Motor neuron (in vitro differentiated cells): ENCODE results near the gene RGS6. TPM values are rescaled to one million over a fixed set of nuclear protein-coding genes. Genes with fewer than 3 reads are reported as not detected.

Source experiments
- ATAC-seq, 8 experiments: fragments of 200-7000 bp; cut with Tn5 transposase; replicated peaks in 6 of 8; 2 replicates each; pipeline ENCODE4 v1.8.0; 2021; ENCODE audit warnings: mild to moderate bottlenecking in 8 of 8, moderate library complexity in 8 of 8
- H3K27ac ChIP-seq, 2 donors: fragments of 250-450 bp; sonication (Bioruptor Pico); 2 replicates each; pipeline ENCODE4 v1.9.0; 2021; ENCODE audit warnings: antibody characterized with exemption in 2 of 2, mild to moderate bottlenecking in 2 of 2, moderate library complexity in 1 of 2
- H3K4me1 ChIP-seq, 2 donors: fragments of 250-450 bp; sonication (Bioruptor Pico); replicated peaks in 1 of 2; 2 replicates each; pipeline ENCODE4 v1.6.1; 2021; ENCODE audit warnings: antibody characterized with exemption in 2 of 2, mild to moderate bottlenecking in 2 of 2, moderate library complexity in 1 of 2
- H3K4me3 ChIP-seq, 5 donors: fragments of 250-450 bp; sonication (Bioruptor Pico); 2 replicates each; pipeline ENCODE4 v1.9.0; 2021; ENCODE audit warnings: antibody characterized with exemption in 5 of 5, mild to moderate bottlenecking in 5 of 5, moderate library complexity in 4 of 5
- WGBS, 10 experiments: fragments of 450-650 bp; shearing (Covaris generic); methylation state at CpG; one replicate each; pipeline ENCODE4 v1.0.0; 2022; 5-methylcytosine and 5-hydroxymethylcytosine counted together
- in situ Hi-C, 9 experiments: fragments of 400-800 bp; cut with MboI; loops; one replicate each; pipeline ENCODE4 v1.15.0; 2021; ENCODE audit warnings: low sequenced_read_pairs in 9 of 9, low pct_unique_long_range_greater_than_20kb in 2 of 9; ENCODE audit not compliant: unreplicated experiment in 9 of 9
- total RNA-seq, 8 experiments: library from RNA; unstranded; fragments of 300-600 nt; gene quantifications; 2 replicates each; pipeline versions ENCODE4 v1.2.3 to v1.2.4, GENCODE V29; 2022

Gene RGS6
- total RNA-seq, 8 experiments from 2014 or later = 0.22 to 15.5 (median 1.3) TPM

DNA sequence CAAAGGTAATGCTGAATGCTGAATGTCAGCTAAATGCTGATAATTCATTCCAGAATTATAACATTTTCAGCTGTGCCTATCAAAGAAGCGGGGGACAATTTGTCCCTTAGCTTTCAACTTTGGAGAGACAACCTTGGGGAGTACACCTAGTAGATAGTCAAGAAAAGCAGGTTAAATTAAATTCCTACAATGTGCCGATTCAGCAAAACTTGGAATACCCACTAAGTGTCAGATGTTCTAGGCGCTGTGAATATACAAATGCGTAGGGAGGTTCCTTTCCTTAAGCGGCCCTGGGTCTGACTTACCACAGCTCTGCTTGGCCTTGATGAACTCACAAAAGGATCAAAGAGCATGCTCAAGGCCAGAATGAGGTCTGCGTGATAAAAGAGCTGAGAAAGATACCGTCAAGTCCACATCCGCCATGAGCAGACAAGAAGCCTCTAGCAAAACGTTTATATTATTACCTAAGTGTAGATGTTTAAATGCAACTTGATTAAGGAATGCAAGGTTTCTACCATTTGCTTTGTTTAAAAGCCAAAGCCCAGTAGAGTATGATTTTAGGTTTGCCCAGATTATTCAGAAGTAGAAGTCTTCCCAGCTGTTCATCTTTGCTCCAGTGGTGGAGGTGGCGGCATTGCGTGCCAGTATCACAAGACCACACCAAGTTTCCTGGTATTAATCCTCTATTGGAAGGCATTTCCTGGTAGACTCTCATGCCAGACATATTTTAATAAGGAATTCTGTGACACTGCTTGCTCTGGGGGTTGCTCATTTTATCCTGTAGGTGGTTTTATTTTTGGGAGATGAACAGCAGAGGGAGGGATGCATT lies 593.1 kb downstream of the RGS6 start:
- in situ Hi-C loops = no loop called here
- WGBS, 10 experiments = 51 to 92% (median 80%) methylated on average over 2 to 10 of the region's 11 CpGs; no CpG with 5 or more reads in 1 of the 10 experiments
- Histone ChIP-seq H3K27ac (no peak overlapping the region), H3K4me3 (no peak overlapping the region), H3K4me1 (peaks cover 12 to 13% of the 10 kb centered on the region in 2 donors)
- ATAC-seq = peak in 1 of 8 experiments; percentile 27

DNA sequence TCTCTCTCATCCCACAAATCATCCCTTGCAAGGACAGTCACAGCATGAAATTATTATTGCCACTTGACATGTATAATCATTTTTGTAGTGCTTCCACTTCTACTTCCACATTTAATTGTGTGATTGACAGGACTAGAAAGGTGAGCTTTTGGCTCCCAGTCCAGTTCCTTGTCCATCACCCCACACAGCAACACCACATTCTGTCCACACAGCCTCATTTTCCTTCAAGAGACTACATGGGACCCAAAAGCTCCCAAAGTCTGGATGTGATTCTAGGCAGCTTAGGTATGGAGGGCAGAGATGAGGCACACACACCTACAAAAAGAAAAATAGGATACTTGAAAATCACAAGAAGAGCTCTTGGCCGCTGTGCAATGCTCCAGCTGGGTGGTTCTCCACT lies 595.4 kb downstream of the RGS6 start:
- in situ Hi-C loops = no loop called here

DNA sequence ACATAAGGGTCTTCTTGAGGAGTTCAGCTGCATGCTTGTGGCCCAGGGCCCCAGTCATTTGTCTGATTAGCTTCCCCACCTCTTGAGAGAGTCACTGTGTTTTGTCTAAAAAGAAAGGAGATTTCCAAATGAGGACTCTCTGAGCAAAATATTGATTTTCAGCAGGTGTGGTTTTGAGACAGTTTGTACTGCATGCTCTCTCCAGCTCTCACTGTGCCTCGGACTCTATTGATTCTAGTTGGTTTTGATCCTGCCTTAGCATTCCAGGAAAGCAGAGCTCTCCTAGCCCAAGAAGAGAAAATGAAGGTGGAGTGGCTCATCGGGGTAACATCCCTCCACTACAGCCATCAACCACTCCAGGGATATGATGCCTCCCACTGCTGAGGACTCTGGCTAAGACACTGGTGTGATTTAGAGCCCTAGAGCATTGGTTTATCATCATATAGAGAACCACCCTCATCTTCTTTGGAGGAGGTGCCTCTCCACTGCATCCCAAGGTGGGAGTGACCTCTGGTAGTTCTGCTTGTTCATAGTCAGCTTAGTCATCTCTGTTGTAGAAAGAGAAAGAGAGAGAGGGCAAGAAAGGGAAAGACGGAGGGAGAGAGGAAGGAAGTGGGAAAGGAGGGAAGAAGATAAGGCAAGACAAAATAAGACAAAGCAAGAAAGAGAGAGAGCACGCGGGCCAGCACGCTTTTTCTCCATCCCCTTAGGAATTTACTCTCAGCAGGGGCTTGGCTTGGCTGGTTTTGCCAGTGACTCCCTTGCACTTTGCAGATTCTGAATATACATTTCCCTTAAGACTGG lies 596.0 kb downstream of the RGS6 start:
- in situ Hi-C loops = no loop called here
- H3K4me3 ChIP-seq = no peak overlapping the region
- ATAC-seq = peak in 6 of 8 experiments; percentile 30 to 98 (median 50)
- 36 to 100% (median 78%) methylated on average over 2 to 6 of the region's 6 CpGs for WGBS, 10 experiments
- H3K4me1 ChIP-seq = peaks cover 12 to 13% of the 10 kb centered on the region in 2 donors
- H3K27ac ChIP-seq = no peak overlapping the region

More for the DNA sequence above, 595.4 kb downstream of the RGS6 start:
- H3K27ac ChIP-seq = no peak overlapping the region
- 29 to 100% (median 83%) methylated on average over 1 of the region's 1 CpG; no CpG with 5 or more reads in 6 of the 10 experiments for WGBS, 10 experiments
- H3K4me3 ChIP-seq = no peak overlapping the region
- no peak for ATAC-seq
- peaks cover 12 to 13% of the 10 kb centered on the region in 2 donors for H3K4me1 ChIP-seq

DNA sequence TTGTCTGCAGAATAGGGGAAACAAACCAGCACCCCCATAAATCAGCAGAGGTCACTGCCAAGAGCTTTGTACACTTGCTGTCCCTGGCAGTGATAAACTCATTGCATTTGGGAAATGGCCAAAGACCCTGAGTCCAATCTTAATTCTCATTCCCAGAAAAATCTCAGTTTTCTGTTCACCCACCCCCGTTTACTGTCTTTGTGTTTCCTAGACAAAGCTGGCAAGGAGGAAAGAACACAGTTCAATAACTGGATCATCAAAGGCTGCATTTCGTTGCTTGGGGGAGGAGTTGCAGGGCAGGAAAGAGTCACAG lies 596.6 kb downstream of the RGS6 start:
- Histone ChIP-seq H3K4me1 (peaks cover 12 to 13% of the 10 kb centered on the region in 2 donors), H3K27ac (no peak overlapping the region), H3K4me3 (no peak overlapping the region)
- ATAC-seq = peak in 1 of 8 experiments; percentile 36
- 0 to 50% (median 40%) methylated on average over 1 to 2 of the region's 2 CpGs; no CpG with 5 or more reads in 5 of the 10 experiments for WGBS, 10 experiments
- in situ Hi-C loops = no loop called here

DNA sequence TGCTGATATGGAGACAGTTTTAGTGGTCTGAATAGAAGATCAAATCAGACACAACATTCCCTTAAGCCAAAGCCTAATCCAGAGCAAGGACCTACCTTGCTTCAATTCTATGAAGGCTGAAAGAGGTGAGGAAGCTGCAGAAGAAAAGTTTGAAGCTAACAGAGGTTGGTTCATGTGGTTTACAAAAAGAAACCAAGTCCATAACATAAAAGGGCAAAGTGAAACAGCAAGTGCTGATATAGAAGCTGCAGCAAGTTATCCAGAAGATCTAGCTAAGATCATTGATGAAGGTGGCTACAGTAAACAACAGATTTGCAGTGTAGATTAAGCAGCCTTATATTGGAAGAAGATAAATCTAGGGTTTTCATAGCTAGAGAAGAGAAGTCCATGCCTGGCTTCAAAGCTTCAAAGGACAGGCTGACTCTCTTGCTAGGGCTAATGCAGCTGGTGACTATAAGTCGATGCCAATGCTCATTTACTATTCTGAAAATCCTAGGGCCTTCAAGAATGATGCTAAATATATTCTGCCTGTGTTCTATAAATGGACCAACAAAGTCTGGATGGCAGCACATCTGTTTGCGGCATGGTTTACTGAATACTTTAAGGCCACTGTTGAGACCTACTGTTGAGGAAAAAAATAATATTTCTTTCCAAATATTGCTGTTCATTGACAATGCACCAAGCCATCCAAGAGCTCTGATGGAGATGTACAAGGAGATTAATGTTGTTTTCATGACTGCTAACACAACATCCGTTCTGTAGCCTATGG lies 600.6 kb downstream of the RGS6 start:
- in situ Hi-C loops = no loop called here
- peaks cover 12 to 13% of the 10 kb centered on the region in 2 donors for H3K4me1 ChIP-seq
- no peak for ATAC-seq
- no peak overlapping the region for H3K4me3 ChIP-seq
- 0 to 100% (median 64%) methylated on average over 1 to 3 of the region's 3 CpGs; no CpG with 5 or more reads in 1 of the 10 experiments for WGBS, 10 experiments
- no peak overlapping the region for H3K27ac ChIP-seq

DNA sequence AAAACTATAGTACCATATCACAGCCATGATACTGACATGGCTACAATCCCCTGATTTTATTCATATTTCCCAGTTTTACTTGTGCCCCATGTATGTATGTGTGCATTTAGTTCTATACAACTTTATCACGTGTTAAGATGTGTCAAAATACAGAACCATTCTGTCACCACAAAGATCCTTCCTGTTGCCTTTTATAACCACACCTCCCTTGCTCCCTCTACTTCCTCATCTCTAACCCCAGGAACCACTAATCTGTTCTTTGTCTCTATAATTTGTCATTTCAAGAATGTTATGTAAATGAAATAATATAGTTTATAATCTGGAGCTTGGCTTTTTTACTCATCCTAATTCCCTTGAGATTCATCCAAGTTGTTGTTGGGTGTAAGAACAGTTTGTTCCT lies 603.3 kb downstream of the RGS6 start:
- no peaks in the 10 kb centered on the region for H3K4me1 ChIP-seq
- H3K27ac ChIP-seq = no peak overlapping the region
- 8 to 78% (median 45%) methylated on average over 1 of the region's 1 CpG; no CpG with 5 or more reads in 5 of the 10 experiments for WGBS, 10 experiments
- in situ Hi-C loops = no loop called here
- no peak for ATAC-seq
- H3K4me3 ChIP-seq = no peak overlapping the region

DNA sequence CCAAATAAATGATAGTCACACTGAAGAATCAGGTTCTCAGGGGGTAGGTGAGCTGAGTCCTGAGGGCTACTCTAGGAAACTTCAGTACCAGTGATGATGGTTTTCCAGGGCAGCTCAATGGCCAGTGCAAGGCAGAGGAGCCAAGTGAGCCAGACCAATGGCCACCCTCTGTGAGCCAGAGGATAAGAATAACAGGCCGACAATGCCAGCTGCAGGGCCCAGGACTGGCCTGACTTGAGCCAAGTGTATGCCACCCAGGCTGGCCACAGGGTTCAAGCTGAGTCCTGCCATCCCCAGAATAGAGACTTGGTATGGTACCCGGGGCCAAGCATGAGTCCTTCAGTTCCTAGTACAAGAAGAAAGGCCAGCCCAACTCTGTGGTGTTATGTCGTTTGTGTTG lies 606.2 kb downstream of the RGS6 start:
- in situ Hi-C loops = no loop called here
- whole genome bisulfite sequencing, 10 experiments = 60 to 83% (median 80%) methylated on average over 1 to 3 of the region's 3 CpGs; no CpG with 5 or more reads in 6 of the 10 experiments
- Histone ChIP-seq H3K4me1 (no peaks in the 10 kb centered on the region), H3K4me3 (no peak overlapping the region), H3K27ac (no peak overlapping the region)
- ATAC-seq = no peak

DNA sequence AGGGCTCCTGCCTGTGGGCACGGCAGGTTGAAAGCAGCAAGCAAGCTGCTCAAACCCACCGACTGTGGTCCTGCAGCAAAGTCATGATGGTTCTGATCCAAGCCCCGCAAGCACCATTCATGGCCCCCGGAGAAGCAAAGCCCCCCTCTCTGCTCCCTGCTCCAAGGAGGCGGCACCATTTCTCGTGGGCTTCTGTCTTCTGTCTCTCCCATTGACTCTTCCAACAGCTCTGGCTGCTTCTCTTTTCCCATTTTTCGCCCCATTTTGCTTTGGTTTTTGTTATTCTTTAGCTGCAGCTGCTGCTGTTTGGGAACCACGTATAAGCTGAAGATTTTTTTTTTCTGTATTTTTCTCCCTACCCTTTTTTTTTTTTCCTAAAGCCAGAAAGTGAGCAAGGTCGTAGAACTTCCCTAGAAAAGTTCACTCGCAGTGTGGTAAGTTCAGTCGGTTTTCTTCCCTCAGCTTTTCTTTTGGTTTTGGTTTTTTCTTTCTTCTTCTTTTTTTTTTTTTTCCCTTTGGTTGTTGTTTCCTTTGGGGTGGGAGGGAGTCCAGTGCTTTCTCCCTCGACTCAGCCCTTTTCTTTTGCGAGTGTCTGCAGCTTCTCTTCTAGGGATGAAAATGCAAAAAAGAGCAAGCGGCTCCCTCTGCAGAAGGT lies 607.6 kb downstream of the RGS6 start:
- no peak for ATAC-seq
- no peak overlapping the region for H3K4me3 ChIP-seq
- H3K27ac ChIP-seq = no peak overlapping the region
- 55 to 79% (median 66%) methylated on average over 3 to 12 of the region's 14 CpGs for WGBS, 10 experiments
- in situ Hi-C loops = no loop called here
- H3K4me1 ChIP-seq = peaks cover 0 to 5% of the 10 kb centered on the region in 2 donors

DNA sequence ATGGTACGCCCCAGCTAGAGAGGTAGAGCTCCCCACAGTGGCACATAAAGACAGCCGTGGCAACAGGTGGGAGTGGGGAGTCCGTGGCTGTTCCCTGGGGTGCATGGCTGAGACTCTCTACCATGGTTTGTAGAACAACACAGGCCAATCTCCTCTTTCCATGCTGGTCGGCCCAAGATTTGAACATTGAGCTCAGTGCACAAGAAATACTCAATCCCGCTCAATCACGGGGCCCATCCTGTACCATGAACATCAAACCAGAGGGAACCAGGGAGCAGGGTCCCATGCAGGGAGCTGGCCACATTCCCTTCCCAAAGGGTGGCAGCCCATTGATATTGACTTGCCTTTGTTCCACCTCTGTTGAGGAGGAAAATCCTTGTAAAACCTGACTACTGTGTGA lies 608.6 kb downstream of the RGS6 start:
- Histone ChIP-seq H3K4me3 (no peak overlapping the region), H3K4me1 (peaks cover 0 to 5% of the 10 kb centered on the region in 2 donors), H3K27ac (no peak overlapping the region)
- in situ Hi-C loops = no loop called here
- 0 to 100% (median 91%) methylated on average over 1 to 6 of the region's 6 CpGs; no CpG with 5 or more reads in 4 of the 10 experiments for WGBS, 10 experiments
- ATAC-seq = no peak

DNA sequence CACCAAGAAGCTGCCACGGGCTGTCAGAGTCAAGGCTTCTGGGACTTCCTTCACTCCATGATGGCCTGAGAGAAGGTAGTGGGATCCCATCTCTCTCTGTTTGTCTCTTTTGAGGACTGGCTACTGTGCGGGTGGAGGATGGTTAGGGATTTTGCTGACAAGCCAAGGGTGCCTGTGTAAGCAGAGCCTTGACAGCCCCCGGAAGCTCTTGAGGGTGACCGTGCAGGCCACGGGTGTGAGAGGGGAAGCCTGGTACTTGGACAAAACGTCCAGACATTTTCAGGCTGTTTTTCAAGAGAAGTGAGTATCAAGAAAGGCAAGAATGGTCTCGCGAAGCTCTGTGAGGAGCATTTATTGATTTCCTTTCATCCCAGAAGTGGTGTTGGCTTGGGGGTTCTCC lies 609.3 kb downstream of the RGS6 start:
- no peak for ATAC-seq
- Histone ChIP-seq H3K27ac (no peak overlapping the region), H3K4me1 (peaks cover 0 to 5% of the 10 kb centered on the region in 2 donors), H3K4me3 (no peak overlapping the region)
- in situ Hi-C loops = no loop called here
- 75 to 100% (median 95%) methylated on average over 1 to 5 of the region's 8 CpGs; no CpG with 5 or more reads in 2 of the 10 experiments for WGBS, 10 experiments

DNA sequence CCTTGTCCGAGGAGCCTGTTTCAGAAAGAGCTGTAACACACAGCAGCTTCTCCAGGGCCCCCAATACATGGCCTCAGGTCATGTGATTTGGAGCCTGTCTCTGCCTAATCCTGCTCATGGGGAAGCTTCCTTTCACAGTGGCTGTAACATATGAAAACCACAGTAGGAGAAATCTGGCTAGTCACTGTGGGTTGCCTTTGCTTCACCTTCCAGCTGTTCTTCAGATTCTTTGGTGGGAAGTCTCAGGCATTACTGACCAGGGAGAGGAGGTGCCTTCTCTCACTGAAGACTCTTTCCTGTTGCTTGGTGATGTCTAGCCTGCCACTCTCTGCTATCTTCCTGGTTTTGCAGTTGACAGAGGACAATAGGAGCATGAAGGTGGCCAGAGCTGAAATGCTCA lies 611.1 kb downstream of the RGS6 start:
- H3K4me1 ChIP-seq = peaks cover 0 to 5% of the 10 kb centered on the region in 2 donors
- no peak overlapping the region for H3K27ac ChIP-seq
- no peak overlapping the region for H3K4me3 ChIP-seq
- peak in 1 of 8 experiments; percentile 32 for ATAC-seq
- in situ Hi-C loops = no loop called here
- 67 to 100% (median 80%) methylated on average over 1 of the region's 1 CpG; no CpG with 5 or more reads in 7 of the 10 experiments for WGBS, 10 experiments

DNA sequence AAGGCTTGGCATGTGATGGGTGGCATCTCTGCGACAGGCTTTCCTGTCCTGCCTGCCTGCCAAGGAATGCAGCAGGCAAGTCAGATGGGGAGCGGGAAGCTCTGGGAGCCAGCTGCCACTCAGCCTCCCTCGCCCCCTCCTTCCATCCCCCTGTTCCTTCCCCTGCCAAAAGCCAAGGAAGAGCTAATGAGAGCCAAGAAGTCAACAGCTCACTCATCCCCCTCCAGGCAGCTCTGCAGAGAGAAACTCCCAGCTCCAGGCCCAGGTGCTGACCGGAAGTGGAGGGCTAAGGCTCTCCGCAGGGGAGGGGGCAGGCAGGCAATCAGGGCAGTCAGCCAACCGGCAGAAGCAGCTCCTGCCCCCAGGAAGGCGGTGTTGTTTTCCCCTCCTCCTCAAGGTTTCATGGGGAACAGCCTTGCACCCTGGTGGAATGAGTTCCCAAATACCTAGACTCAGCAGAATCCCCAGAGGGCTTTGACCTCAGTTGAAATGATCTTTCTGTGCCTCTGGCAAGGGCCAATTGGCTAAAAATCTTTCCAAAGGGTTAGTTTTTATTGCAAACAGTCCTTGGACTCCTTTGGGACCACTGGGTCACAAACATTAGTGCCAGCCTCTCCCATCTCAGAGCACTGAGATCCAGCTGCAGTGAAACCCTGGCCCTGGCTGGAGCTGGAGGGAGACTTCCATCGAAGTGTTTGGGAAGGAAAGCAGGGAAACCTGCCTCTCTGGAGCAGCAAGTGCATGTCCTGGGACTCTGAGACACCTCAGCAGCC lies 612.6 kb downstream of the RGS6 start:
- ATAC-seq = peak in 3 of 8 experiments; percentile 21 to 45 (median 35)
- Histone ChIP-seq H3K4me1 (peaks cover 0 to 5% of the 10 kb centered on the region in 2 donors), H3K27ac (no peak overlapping the region), H3K4me3 (no peak overlapping the region)
- 20 to 40% (median 27%) methylated on average over 1 to 3 of the region's 8 CpGs; no CpG with 5 or more reads in 7 of the 10 experiments for WGBS, 10 experiments
- in situ Hi-C loops = no loop called here
